Muscle layer of duodenum (tissue), 2 donors: ENCODE measurements around the gene ZW10.

Source experiments
- H3K27ac ChIP-seq: one replicate; pipeline ENCODE4 v1.7.0; 2013; ENCODE audit warnings: mild to moderate bottlenecking, low read length
- H3K27me3 ChIP-seq: one replicate; pipeline ENCODE4 v1.7.0; 2013; ENCODE audit warnings: low read depth, mild to moderate bottlenecking, control low read depth, low read length
- H3K36me3 ChIP-seq, 2 donors: one replicate each; pipeline ENCODE4 v1.7.0; 2013; ENCODE audit warnings: low read length in 2 of 2, control low read depth in 1 of 2, mild to moderate bottlenecking in 1 of 2; ENCODE audit not compliant: insufficient read depth in 2 of 2, control insufficient read depth in 1 of 2
- H3K4me1 ChIP-seq, 2 donors: one replicate each; pipeline ENCODE4 v1.7.0; 2013; ENCODE audit warnings: low read length in 2 of 2, mild to moderate bottlenecking in 2 of 2, control low read depth in 1 of 2, moderate library complexity in 1 of 2; ENCODE audit not compliant: insufficient read depth in 2 of 2, control insufficient read depth in 1 of 2
- H3K4me3 ChIP-seq, 2 donors: one replicate each; pipeline ENCODE4 v1.7.0; 2013; ENCODE audit warnings: low read length in 2 of 2, low read depth in 1 of 2, mild to moderate bottlenecking in 1 of 2
- H3K9me3 ChIP-seq, 2 donors: one replicate each; pipeline ENCODE4 v1.7.0; 2013; ENCODE audit warnings: low read length in 2 of 2, control low read depth in 1 of 2, mild to moderate bottlenecking in 1 of 2; ENCODE audit not compliant: control insufficient read depth in 1 of 2
- donor health status: healthy.

Gene ZW10

DNA sequence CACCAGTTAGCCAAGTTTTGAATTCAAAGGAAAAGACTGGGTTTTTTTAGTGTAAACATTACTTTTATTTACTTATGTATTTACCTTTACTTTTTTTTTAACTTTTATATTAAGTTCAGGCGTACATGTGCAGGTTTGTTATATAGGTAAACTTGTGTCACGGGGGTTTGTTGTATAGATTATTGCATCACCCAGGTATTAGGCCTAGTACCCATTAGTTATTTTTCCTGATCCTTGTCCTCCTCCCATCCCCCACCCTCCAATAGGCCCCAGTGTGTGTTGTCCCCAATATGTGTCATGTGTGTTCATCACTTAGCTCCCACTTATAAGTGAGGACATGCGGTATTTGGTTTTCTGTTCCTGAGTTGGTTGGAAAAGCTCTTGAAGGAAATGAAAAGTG lies 20.6 kb downstream of the ZW10 start:
- Histone ChIP-seq H3K27ac (no peak overlapping the region), H3K4me3 (no peak overlapping the region), H3K9me3 (no peaks in the 10 kb centered on the region), H3K36me3 (peaks cover 24 to 50% of the 10 kb centered on the region in 2 donors), H3K27me3 (no peaks in the 10 kb centered on the region), H3K4me1 (no peaks in the 10 kb centered on the region)

DNA sequence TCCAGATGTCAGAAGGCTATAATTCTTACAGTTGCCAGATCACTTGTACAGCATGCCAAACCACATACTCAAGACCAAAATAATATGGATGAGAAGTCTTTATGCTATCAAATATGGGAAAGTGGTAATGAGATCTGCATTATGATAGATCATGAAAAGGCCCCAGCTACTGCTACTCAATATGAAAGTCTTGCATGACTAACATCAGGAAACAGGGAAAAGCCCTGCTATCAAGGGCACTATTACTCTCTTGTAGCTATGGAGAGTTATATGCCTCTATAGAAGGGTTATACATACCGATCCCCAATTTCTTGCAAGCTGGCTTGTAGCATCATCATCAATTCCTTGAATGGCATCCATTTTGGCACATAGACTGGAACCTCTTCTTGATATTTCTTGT lies 37.2 kb downstream of the ZW10 start:
- Histone ChIP-seq H3K27me3 (no peaks in the 10 kb centered on the region), H3K4me1 (no peaks in the 10 kb centered on the region), H3K9me3 (no peaks in the 10 kb centered on the region), H3K4me3 (no peak overlapping the region), H3K27ac (no peak overlapping the region), H3K36me3 (peaks cover 56 to 59% of the 10 kb centered on the region in 2 donors)

- Histone ChIP-seq H3K36me3 (peaks cover 30 to 36% of the 10 kb centered on the region in 2 donors), H3K27me3 (no peaks in the 10 kb centered on the region), H3K27ac (no peak overlapping the region), H3K4me1 (no peaks in the 10 kb centered on the region), H3K9me3 (no peaks in the 10 kb centered on the region), H3K4me3 (no peak overlapping the region)
Measured at GRCh38 chr11:113732092-113732491, 41.4 kb downstream of the ZW10 start.

- Histone ChIP-seq H3K9me3 (no peaks in the 10 kb centered on the region), H3K4me3 (no peak overlapping the region), H3K27ac (no peak overlapping the region), H3K27me3 (no peaks in the 10 kb centered on the region), H3K4me1 (no peaks in the 10 kb centered on the region), H3K36me3 (peaks cover 22 to 27% of the 10 kb centered on the region in 2 donors)
Measured at GRCh38 chr11:113730887-113731726, 42.4 kb downstream of the ZW10 start.

DNA sequence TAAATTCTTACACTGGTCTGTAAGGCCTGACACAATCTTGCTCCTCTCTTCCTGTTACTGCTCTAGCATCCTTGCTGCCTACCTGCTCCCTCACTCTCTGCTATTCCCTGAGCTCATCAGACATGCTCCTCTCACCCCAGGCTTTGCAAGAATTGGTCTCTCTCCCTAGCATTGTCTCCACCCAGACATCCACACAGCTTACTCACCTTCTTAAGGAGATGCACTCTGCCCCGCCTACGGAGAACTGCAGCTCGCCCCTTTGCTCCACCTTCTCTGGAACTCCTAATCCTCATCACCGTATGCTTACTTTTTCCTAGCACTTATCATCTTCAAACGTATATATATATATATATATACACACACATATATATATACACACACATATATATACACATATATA lies 44.0 kb downstream of the ZW10 start:
- Histone ChIP-seq H3K4me3 (no peak overlapping the region), H3K27me3 (no peaks in the 10 kb centered on the region), H3K27ac (no peak overlapping the region), H3K9me3 (no peaks in the 10 kb centered on the region), H3K4me1 (no peaks in the 10 kb centered on the region), H3K36me3 (peaks cover 17 to 18% of the 10 kb centered on the region in 2 donors)

DNA sequence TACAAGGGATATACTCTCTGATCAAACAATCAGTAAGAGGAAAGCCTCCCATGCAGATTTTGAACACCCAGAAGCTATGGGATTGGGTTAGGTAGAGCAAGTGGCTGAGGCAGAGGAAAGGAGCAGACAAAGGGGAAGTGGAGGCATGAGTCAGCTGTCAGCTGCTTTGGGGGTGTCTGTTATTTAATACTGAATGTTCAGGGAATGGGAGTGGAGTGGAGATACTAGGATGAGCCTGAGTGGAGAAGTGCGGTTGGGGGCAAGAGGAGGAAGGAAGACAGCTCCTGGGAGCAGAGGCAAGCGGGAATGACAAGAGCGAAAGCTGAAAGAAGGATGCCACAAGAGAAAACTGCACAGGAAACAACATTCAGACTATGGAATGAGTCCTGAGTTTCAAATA lies 44.7 kb downstream of the ZW10 start:
- Histone ChIP-seq H3K4me3 (no peak overlapping the region), H3K36me3 (peaks cover 13% of the 10 kb centered on the region in 2 donors), H3K27me3 (no peaks in the 10 kb centered on the region), H3K27ac (no peak overlapping the region), H3K4me1 (no peaks in the 10 kb centered on the region), H3K9me3 (no peaks in the 10 kb centered on the region)

- Histone ChIP-seq H3K4me3 (no peak overlapping the region), H3K36me3 (peaks cover 0 to 4% of the 10 kb centered on the region in 2 donors), H3K27me3 (no peaks in the 10 kb centered on the region), H3K9me3 (no peaks in the 10 kb centered on the region), H3K4me1 (no peaks in the 10 kb centered on the region), H3K27ac (no peak overlapping the region)
Measured at GRCh38 chr11:113725913-113726312, 47.6 kb downstream of the ZW10 start.

DNA sequence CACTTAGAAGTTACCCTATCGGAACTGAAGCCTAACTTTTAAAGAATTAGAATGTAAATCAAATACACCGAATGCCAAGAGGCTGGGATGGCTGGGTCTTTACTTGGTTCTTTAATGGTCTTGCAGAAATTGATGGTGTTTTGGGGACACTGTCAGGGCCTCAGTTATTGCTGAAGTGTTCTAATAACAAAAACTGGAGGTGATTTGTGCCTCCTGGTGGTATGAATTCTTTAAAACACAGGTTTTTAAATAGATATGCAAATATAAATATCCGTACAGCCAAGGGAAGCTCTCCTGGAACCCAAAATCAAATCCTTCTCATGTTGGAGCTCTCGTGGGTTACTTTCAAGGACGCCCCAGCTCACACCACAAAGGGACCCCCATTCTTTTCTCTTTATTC lies 48.1 kb downstream of the ZW10 start:
- Histone ChIP-seq H3K36me3 (peaks cover 3 to 5% of the 10 kb centered on the region in 2 donors), H3K4me3 (no peak overlapping the region), H3K9me3 (no peaks in the 10 kb centered on the region), H3K27me3 (no peaks in the 10 kb centered on the region), H3K4me1 (no peaks in the 10 kb centered on the region), H3K27ac (no peak overlapping the region)

GRCh38 chr11:113724778-113725177 lies 48.7 kb downstream of the ZW10 start:
- Histone ChIP-seq H3K4me1 (no peaks in the 10 kb centered on the region), H3K27me3 (no peaks in the 10 kb centered on the region), H3K36me3 (peaks cover 5 to 7% of the 10 kb centered on the region in 2 donors), H3K9me3 (no peaks in the 10 kb centered on the region), H3K27ac (no peak overlapping the region), H3K4me3 (no peak overlapping the region)

GRCh38 chr11:113723787-113724186 lies 49.7 kb downstream of the ZW10 start:
- Histone ChIP-seq H3K27me3 (no peaks in the 10 kb centered on the region), H3K4me1 (no peaks in the 10 kb centered on the region), H3K36me3 (peaks cover 5 to 7% of the 10 kb centered on the region in 2 donors), H3K27ac (no peak overlapping the region), H3K9me3 (no peaks in the 10 kb centered on the region), H3K4me3 (no peak overlapping the region)

DNA sequence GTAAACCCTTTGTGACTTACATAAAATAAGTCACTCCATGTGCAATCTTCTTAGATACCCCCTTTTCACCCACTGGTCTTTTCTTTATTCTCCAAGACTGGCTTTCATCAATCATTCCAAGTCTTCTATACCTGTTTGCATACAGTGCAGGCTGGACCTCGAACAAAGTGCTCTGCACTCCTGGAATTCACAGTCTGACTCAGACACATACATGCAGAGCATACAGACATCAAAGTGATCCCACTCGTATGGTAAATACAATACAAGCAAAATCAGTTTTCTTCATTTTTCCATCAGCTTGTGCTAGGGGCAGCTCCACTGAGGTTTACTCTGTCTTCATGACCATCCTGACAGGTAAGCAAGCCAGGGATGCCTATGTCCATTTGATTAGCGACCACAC lies 50.6 kb downstream of the ZW10 start:
- Histone ChIP-seq H3K9me3 (no peaks in the 10 kb centered on the region), H3K27ac (no peak overlapping the region), H3K4me3 (no peak overlapping the region), H3K4me1 (no peaks in the 10 kb centered on the region), H3K27me3 (no peaks in the 10 kb centered on the region), H3K36me3 (peaks cover 5 to 10% of the 10 kb centered on the region in 2 donors)

GRCh38 chr11:113722221-113722620 lies 51.3 kb downstream of the ZW10 start:
- Histone ChIP-seq H3K9me3 (no peaks in the 10 kb centered on the region), H3K27me3 (no peaks in the 10 kb centered on the region), H3K27ac (no peak overlapping the region), H3K4me3 (no peak overlapping the region), H3K36me3 (peaks cover 5 to 10% of the 10 kb centered on the region in 2 donors), H3K4me1 (no peaks in the 10 kb centered on the region)
